Lower lobe of right lung (tissue), 2 donors: Measurements from ENCODE around the gene KCTD18. TPM values are rescaled to one million over a fixed set of nuclear protein-coding genes. Genes with fewer than 3 reads are reported as not detected.

ENCODE experiments used
- ATAC-seq, 2 donors: fragments of 200-7000 bp; cut with Tn5 transposase; one replicate each; pipeline ENCODE4 v1.9.1; 2020 to 2022; ENCODE audit warnings: mild to moderate bottlenecking in 2 of 2, moderate library complexity in 2 of 2
- DNase-seq: peaks from one replicate; pipeline ENCODE4 v3.0.0-alpha.2; 2020
- H3K27ac ChIP-seq: fragments of 200-600 bp; one replicate; pipeline ENCODE4 v1.8.0; 2022
- H3K27me3 ChIP-seq: fragments of 200-600 bp; one replicate; pipeline ENCODE4 v1.8.0; 2022; ENCODE audit warnings: low read depth
- H3K36me3 ChIP-seq: fragments of 200-600 bp; one replicate; pipeline ENCODE4 v1.8.0; 2022; ENCODE audit warnings: mild to moderate bottlenecking
- H3K4me1 ChIP-seq: fragments of 200-600 bp; one replicate; pipeline ENCODE4 v1.8.0; 2022
- H3K4me3 ChIP-seq: fragments of 200-600 bp; one replicate; pipeline ENCODE4 v1.8.0; 2022; ENCODE audit warnings: mild to moderate bottlenecking
- H3K9me3 ChIP-seq: fragments of 200-600 bp; one replicate; pipeline ENCODE4 v1.8.0; 2022
- intact Hi-C: fragments of 100-400 bp; cut with DNase I; formaldehyde crosslinking; loops from one replicate; pipeline ENCODE4 v1.11.0; 2022
- total RNA-seq: library from RNA; stranded (reverse); fragmentation: NEBNext Ultra II Directional; extraction: Animal tissue kit (Norgen Biotek cat#: 25700); gene quantifications from one replicate; pipeline ENCODE4 v1.2.1, GENCODE V29; 2021
- TF ChIP-seq, protein P1 (sequence below): fragments of 200-600 bp; IDR thresholded peaks from one replicate; pipeline ENCODE4 v1.8.0; 2022; ENCODE audit warnings: antibody characterized with exemption, mild to moderate bottlenecking
- donor health status: DM: no; HTN: yes; CAD: no; lungs with severe emphysema.

The KCTD18 gene
- total RNA-seq, 1 donor from 2014 or later = 14.3 TPM

DNA sequence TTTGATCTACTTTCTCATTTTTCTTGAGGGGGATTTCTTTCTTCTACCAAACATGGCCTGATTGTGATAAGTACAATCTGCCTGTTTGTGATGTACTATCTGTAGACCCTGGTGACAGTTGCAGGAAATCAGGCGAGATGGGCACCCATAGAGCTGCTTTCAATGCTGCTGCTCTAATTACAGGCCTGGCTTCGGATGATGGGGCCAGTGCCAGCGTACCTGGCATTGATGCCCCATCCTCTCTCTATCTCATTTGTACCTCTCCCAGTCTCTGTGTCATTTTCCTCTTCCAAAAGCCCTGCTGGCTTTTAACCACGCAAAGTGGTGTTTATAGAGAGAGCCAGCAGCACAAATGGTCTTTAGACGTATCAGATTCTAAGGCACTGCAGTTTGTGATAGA, 69.9 kb downstream of the KCTD18 start:
- no peak for ATAC-seq
- TF ChIP-seq, protein P1, sequence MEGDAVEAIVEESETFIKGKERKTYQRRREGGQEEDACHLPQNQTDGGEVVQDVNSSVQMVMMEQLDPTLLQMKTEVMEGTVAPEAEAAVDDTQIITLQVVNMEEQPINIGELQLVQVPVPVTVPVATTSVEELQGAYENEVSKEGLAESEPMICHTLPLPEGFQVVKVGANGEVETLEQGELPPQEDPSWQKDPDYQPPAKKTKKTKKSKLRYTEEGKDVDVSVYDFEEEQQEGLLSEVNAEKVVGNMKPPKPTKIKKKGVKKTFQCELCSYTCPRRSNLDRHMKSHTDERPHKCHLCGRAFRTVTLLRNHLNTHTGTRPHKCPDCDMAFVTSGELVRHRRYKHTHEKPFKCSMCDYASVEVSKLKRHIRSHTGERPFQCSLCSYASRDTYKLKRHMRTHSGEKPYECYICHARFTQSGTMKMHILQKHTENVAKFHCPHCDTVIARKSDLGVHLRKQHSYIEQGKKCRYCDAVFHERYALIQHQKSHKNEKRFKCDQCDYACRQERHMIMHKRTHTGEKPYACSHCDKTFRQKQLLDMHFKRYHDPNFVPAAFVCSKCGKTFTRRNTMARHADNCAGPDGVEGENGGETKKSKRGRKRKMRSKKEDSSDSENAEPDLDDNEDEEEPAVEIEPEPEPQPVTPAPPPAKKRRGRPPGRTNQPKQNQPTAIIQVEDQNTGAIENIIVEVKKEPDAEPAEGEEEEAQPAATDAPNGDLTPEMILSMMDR = no peak
- intact Hi-C loops = no loop called here

More for the DNA sequence above, 69.9 kb downstream of the KCTD18 start:
- Histone ChIP-seq H3K36me3 (peaks cover 20% of the 10 kb centered on the region), H3K27ac (no peak overlapping the region), H3K4me1 (peaks cover 5% of the 10 kb centered on the region), H3K4me3 (no peak overlapping the region), H3K27me3 (no peaks in the 10 kb centered on the region), H3K9me3 (no peaks in the 10 kb centered on the region)
- DNase-seq = no peak

Other genes starting within 250 kb of the KCTD18 start
- 100 TPM for gene SPATS2L, start 203.4 kb downstream of the KCTD18 start, total RNA-seq
- 2.8 TPM for gene SGO2, start 16.1 kb upstream of the KCTD18 start, total RNA-seq
- 36.7 TPM for gene AOX1, start 75.9 kb upstream of the KCTD18 start, total RNA-seq